Ascending aorta (tissue), 2 donors: ENCODE results near the gene YWHAE. TPM values are rescaled to one million over a fixed set of nuclear protein-coding genes. Genes with fewer than 3 reads are reported as not detected.
A peak's percentile ranks its signal among the peaks of the same experiment; 100 is the strongest.
"Not testable (repeated sequence)": the region's sequence is repeated elsewhere in the genome, so short reads cannot be mapped to it uniquely, and the experiment has no call there.

Experiments used
- DNase-seq, 2 donors: peaks; one replicate each; pipeline ENCODE4 v3.0.0-alpha.2; 2019; ENCODE audit warnings: low spot score in 2 of 2
- H3K27ac ChIP-seq, 2 donors: fragments of 200-600 bp; sonication (generic); one replicate each; pipeline ENCODE4 v1.5.1; 2016 to 2017; ENCODE audit warnings: mild to moderate bottlenecking in 1 of 2
- H3K27me3 ChIP-seq: fragments of 200-600 bp; sonication (generic); one replicate; pipeline ENCODE4 v1.5.1; 2017
- H3K36me3 ChIP-seq, 2 donors: fragments of 200-600 bp; sonication (generic); one replicate each; pipeline ENCODE4 v1.5.1; 2016
- H3K4me1 ChIP-seq, 2 donors: fragments of 200-600 bp; sonication (generic); one replicate each; pipeline ENCODE4 v1.5.1; 2016 to 2017; ENCODE audit warnings: mild to moderate bottlenecking in 1 of 2
- H3K4me3 ChIP-seq, 2 donors: fragments of 200-600 bp; sonication (generic); one replicate each; pipeline ENCODE4 v1.5.1; 2016 to 2017; ENCODE audit warnings: mild to moderate bottlenecking in 1 of 2
- H3K9me3 ChIP-seq, 2 donors: fragments of 200-600 bp; sonication (generic); one replicate each; pipeline ENCODE4 v1.5.1; 2016
- CTCF ChIP-seq, 3 experiments: fragments of 200-600 bp in 2 of 3; fragments of 450-650 bp in 1 of 3; sonication (generic) in 2 of 3; IDR thresholded peaks; one replicate each; pipeline ENCODE4 v1.5.1; 2016 to 2019; ENCODE audit warnings: antibody characterized with exemption in 3 of 3, mild to moderate bottlenecking in 1 of 3, moderate library complexity in 1 of 3
- intact Hi-C: fragments of 100-400 bp; cut with DNase I; formaldehyde crosslinking; loops from one replicate; pipeline ENCODE4 v1.15.1; 2023
- total RNA-seq: library from RNA; depleted of rRNA; stranded (reverse); fragments of >200 nt; gene quantifications from one replicate; pipeline ENCODE4 v1.1.0, GENCODE V29; 2016

YWHAE gene
- total RNA-seq, 1 donor from 2014 or later = 261 TPM

- Histone ChIP-seq H3K9me3 (no peaks in the 10 kb centered on the region), H3K4me1 (peaks cover 25 to 69% of the 10 kb centered on the region in 2 donors), H3K36me3 (no peaks in the 10 kb centered on the region), H3K27ac (peak overlapping the region; percentile 23 to 41), H3K4me3 (peak overlapping the region in 1 of 2 donors; percentile 5), H3K27me3 (no peaks in the 10 kb centered on the region)
- intact Hi-C loops = no loop called here
- no peak for TF ChIP-seq CTCF (IDR thresholded peaks at IDR 0.05)
- DNase-seq = no peak
Measured at GRCh38 chr17:1379930-1380313, 20.1 kb downstream of the YWHAE start.

- H3K36me3 ChIP-seq = no peaks in the 10 kb centered on the region
- no peak overlapping the region for H3K4me3 ChIP-seq
- TF ChIP-seq CTCF (IDR thresholded peaks at IDR 0.05) = no peak
- no peak for DNase-seq
- H3K9me3 ChIP-seq = no peaks in the 10 kb centered on the region
- intact Hi-C loops = no loop called here
- H3K27me3 ChIP-seq = no peaks in the 10 kb centered on the region
- H3K27ac ChIP-seq = peak overlapping the region in 1 of 2 donors; percentile 41
- peaks cover 22 to 69% of the 10 kb centered on the region in 2 donors for H3K4me1 ChIP-seq
Measured at GRCh38 chr17:1379208-1379929, 20.7 kb downstream of the YWHAE start.

- H3K27ac ChIP-seq, DNase-seq, intact Hi-C loops, H3K27me3 ChIP-seq, H3K36me3 ChIP-seq, H3K9me3 ChIP-seq, H3K4me3 ChIP-seq: not testable (repeated sequence)
- H3K4me1 ChIP-seq = peaks cover 26 to 74% of the 10 kb centered on the region in 2 donors
Measured at GRCh38 chr17:1378476-1378860, 21.6 kb downstream of the YWHAE start.

- no peaks in the 10 kb centered on the region for H3K9me3 ChIP-seq
- peak overlapping the region in 1 of 2 donors; percentile 20 for H3K27ac ChIP-seq
- TF ChIP-seq CTCF (IDR thresholded peaks at IDR 0.05) = no peak
- H3K4me1 ChIP-seq = peaks cover 26 to 64% of the 10 kb centered on the region in 2 donors
- peaks cover 0 to 5% of the 10 kb centered on the region in 2 donors for H3K36me3 ChIP-seq
- H3K27me3 ChIP-seq = no peaks in the 10 kb centered on the region
- intact Hi-C loops = no loop called here
- H3K4me3 ChIP-seq = no peak overlapping the region
- no peak for DNase-seq
Measured at GRCh38 chr17:1377334-1377733, 22.7 kb downstream of the YWHAE start.

- peak overlapping the region in 1 of 2 donors; percentile 14 for H3K27ac ChIP-seq
- H3K27me3 ChIP-seq = no peaks in the 10 kb centered on the region
- peaks cover 20 to 67% of the 10 kb centered on the region in 2 donors for H3K4me1 ChIP-seq
- H3K4me3 ChIP-seq = no peak overlapping the region
- TF ChIP-seq CTCF (IDR thresholded peaks at IDR 0.05) = no peak
- peaks cover 0 to 8% of the 10 kb centered on the region in 2 donors for H3K36me3 ChIP-seq
- no peak for DNase-seq
- intact Hi-C loops = no loop called here
- no peaks in the 10 kb centered on the region for H3K9me3 ChIP-seq
Measured at GRCh38 chr17:1376061-1376460, 24.0 kb downstream of the YWHAE start.

GRCh38 chr17:1375615-1376014, 24.4 kb downstream of the YWHAE start:
- intact Hi-C loops = no loop called here

More at GRCh38 chr17:1375615-1376014, 24.4 kb downstream of the YWHAE start:
- H3K36me3 ChIP-seq = peaks cover 0 to 8% of the 10 kb centered on the region in 2 donors
- DNase-seq = no peak
- TF ChIP-seq CTCF (IDR thresholded peaks at IDR 0.05) = no peak
- H3K4me1 ChIP-seq = peaks cover 15 to 62% of the 10 kb centered on the region in 2 donors
- H3K27me3 ChIP-seq = no peaks in the 10 kb centered on the region
- no peak overlapping the region for H3K4me3 ChIP-seq
- H3K27ac ChIP-seq = no peak overlapping the region
- H3K9me3 ChIP-seq = no peaks in the 10 kb centered on the region
